HUES6 (cell line): ENCODE data around the gene HOMER2.
"Not testable (repeated sequence)": the region's sequence is repeated elsewhere in the genome, so short reads cannot be mapped to it uniquely, and the experiment has no call there.

ENCODE experiments used
- H3K27ac ChIP-seq: 2 replicates; pipeline ENCODE4 v1.7.0; 2013; ENCODE audit warnings: low read depth, mild to moderate bottlenecking, low read length, inconsistent platforms
- H3K27me3 ChIP-seq: 2 replicates; pipeline ENCODE4 v1.6.1; 2013; ENCODE audit warnings: low read length; ENCODE audit not compliant: control insufficient read depth, insufficient read depth
- H3K36me3 ChIP-seq: 2 replicates; pipeline ENCODE4 v1.6.1; 2013; ENCODE audit warnings: low read length; ENCODE audit not compliant: control insufficient read depth, insufficient read depth
- H3K4me1 ChIP-seq: 2 replicates; pipeline ENCODE4 v1.6.1; 2013; ENCODE audit warnings: low read length; ENCODE audit not compliant: control insufficient read depth, insufficient read depth
- H3K4me3 ChIP-seq: 2 replicates; pipeline ENCODE4 v1.5.1; 2013; ENCODE audit warnings: low read depth, low read length
- H3K9ac ChIP-seq: one replicate; pipeline ENCODE4 v1.6.1; 2013; ENCODE audit warnings: mild to moderate bottlenecking, low read length
- H3K9me3 ChIP-seq: 2 replicates; pipeline ENCODE4 v1.6.1; 2013; ENCODE audit warnings: low read depth, low read length; ENCODE audit not compliant: control insufficient read depth, insufficient read depth

Gene HOMER2

DNA sequence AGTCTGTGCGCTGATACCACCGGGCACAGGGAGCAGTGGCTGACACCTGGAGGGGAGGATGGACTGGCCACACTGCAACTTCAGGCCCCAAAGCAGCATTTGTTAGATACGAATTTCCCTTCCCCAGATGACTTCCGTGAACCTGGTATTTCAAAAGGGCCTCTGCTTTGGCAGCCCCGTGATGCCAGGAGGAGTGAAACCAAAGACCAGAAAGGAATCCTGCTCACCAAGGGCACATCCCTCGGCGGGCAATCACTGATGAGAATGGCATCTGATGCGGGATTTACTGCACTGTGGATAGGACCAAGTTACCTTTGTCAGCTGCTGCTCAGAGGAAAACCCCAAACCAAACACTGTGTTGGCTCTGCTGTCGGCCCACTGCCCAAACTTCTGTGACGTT is 77.6 kb downstream of the HOMER2 start:
- Histone ChIP-seq H3K4me1 (no peaks in the 10 kb centered on the region; the same call in 1 of the 2 replicates), H3K27ac (no peak overlapping the region), H3K9me3 (no peaks in the 10 kb centered on the region), H3K4me3 (no peak overlapping the region), H3K9ac (no peak overlapping the region), H3K27me3 (no peaks in the 10 kb centered on the region), H3K36me3 (no peaks in the 10 kb centered on the region)

DNA sequence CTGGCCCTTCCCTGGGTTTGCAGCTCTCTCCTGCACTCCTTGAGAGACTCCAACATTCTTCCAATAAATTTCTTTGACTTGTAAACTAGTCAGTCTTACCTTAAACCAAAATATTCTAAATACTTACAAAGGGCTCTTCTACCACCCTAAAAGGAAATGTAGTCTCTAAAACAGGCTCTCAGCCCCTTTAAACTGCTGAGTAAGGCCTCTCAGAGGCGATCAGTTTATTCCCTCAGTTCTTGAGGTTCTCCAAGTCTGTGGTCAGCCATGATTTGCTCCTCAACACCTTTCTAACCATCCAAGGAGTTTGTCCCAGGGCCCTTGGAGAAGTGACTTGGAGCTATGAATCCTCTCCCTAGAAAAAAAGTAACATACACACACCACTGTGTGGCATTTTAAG is 78.3 kb downstream of the HOMER2 start:
- no peaks in the 10 kb centered on the region for H3K27me3 ChIP-seq
- H3K36me3 ChIP-seq = no peaks in the 10 kb centered on the region
- H3K4me1 ChIP-seq = no peaks in the 10 kb centered on the region; the same call in 1 of the 2 replicates
- H3K9ac ChIP-seq = no peak overlapping the region
- H3K9me3 ChIP-seq = no peaks in the 10 kb centered on the region
- no peak overlapping the region for H3K4me3 ChIP-seq
- H3K27ac ChIP-seq = no peak overlapping the region

DNA sequence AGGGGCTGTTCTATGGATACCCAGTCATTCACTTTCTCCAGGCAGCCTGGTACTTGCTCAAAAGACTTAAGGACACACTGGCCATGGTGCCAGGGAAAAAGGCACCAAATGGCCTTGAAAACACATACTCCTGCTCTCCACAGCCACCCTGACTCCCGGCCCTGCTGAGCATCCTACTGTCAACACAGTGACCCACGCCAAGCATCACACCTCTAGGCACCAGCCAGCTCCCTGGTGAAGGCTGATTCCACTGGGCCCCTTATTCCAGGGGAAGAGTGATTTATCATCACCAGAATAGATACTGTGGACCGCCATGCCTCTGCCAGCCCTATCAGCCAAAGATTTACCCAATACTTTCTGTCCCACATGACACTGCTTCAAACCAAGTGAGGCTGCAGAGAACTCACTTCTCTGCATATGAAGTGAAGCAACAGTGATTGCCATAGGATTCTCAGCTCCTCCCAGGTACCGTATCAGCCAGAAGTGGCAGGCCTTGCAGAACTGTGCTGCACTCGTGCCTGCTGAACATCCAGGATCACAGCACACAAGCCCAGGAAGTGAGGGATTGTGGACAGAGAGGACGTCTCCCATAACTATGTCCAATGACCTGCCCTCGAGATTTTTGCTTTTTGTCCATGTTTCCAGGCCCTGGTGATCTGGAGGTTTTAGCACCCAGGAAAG is 79.4 kb downstream of the HOMER2 start:
- H3K9ac ChIP-seq = no peak overlapping the region
- H3K27ac ChIP-seq = no peak overlapping the region
- H3K9me3 ChIP-seq = no peaks in the 10 kb centered on the region
- H3K36me3 ChIP-seq = no peaks in the 10 kb centered on the region
- H3K4me3 ChIP-seq = no peak overlapping the region
- H3K27me3 ChIP-seq = no peaks in the 10 kb centered on the region
- H3K4me1 ChIP-seq = no peaks in the 10 kb centered on the region; the same call in 1 of the 2 replicates

DNA sequence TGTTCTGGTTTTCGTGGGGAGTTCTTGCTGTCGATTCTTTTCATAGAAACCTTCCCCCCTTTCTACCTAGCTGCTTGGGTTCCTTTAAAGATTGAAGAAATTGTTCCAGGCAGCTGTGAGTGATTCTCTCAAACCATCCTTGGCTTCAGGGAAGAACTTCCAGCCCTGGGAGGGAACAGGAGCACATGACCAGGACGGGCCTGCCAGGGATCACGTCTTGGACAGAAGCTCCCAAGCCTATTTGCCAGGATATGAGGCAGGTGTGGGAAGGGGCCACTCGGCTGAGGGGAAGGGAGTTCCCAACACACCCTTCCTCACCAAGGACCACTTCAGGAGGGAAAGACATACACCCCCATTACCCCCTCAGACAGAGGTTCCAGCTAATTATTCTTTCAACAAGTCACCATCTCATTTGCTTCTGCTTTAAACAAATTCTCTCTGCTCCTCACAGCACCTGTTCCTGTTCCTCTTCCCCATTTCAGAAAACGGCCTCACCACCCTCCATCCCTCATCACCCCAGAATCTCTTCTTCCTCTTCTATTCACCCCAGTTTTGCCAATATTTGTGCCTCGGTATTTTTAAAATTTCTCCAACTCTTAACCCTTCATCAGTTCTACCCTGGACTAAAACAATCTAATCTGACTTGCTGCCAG is 80.6 kb downstream of the HOMER2 start:
- Histone ChIP-seq H3K9ac (no peak overlapping the region), H3K4me1 (peaks cover 6% of the 10 kb centered on the region), H3K27ac (no peak overlapping the region), H3K4me3 (no peak overlapping the region), H3K9me3 (no peaks in the 10 kb centered on the region), H3K27me3 (no peaks in the 10 kb centered on the region), H3K36me3 (no peaks in the 10 kb centered on the region)

GRCh38 chr15:82871358-82871757 is 81.2 kb downstream of the HOMER2 start:
- Histone ChIP-seq H3K4me1 (peaks cover 6% of the 10 kb centered on the region), H3K36me3 (no peaks in the 10 kb centered on the region), H3K27ac (no peak overlapping the region), H3K27me3 (no peaks in the 10 kb centered on the region), H3K4me3 (no peak overlapping the region), H3K9me3 (no peaks in the 10 kb centered on the region), H3K9ac (no peak overlapping the region)

- Histone ChIP-seq H3K4me3 (no peak overlapping the region), H3K36me3 (no peaks in the 10 kb centered on the region), H3K4me1 (peaks cover 6% of the 10 kb centered on the region), H3K27ac (no peak overlapping the region), H3K9me3 (no peaks in the 10 kb centered on the region), H3K9ac (no peak overlapping the region), H3K27me3 (no peaks in the 10 kb centered on the region)
These were observed 81.7 kb downstream of the HOMER2 start for GRCh38 chr15:82870727-82871320.

- not testable (repeated sequence) for H3K27ac ChIP-seq, H3K9me3 ChIP-seq, H3K9ac ChIP-seq, H3K4me1 ChIP-seq, H3K4me3 ChIP-seq, H3K27me3 ChIP-seq, H3K36me3 ChIP-seq
These were observed 86.5 kb downstream of the HOMER2 start for GRCh38 chr15:82865981-82866380.

- not testable (repeated sequence) for H3K27me3 ChIP-seq, H3K4me1 ChIP-seq, H3K27ac ChIP-seq, H3K36me3 ChIP-seq, H3K4me3 ChIP-seq, H3K9me3 ChIP-seq, H3K9ac ChIP-seq
These were observed 86.9 kb downstream of the HOMER2 start for GRCh38 chr15:82865581-82865980.

DNA sequence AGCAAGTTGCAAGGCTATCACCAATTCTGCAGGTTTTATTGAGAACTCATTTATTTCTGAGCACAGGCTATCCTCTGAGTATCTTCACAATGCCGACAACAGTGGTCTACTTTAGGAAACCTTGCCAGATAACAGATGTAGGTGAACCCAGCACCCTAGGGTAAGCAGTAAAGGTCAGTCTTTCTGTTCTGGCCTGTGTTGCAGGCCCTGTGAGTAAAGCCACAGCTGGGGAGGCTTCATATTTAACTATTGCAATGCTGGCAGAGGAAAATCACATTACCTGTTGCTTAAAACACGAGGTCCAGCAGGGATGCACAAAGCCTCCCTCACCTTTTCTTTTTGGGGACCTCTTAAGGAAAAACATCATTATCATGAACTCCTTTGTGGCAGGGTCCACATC is 87.6 kb downstream of the HOMER2 start:
- Histone ChIP-seq H3K4me3 (no peak overlapping the region), H3K4me1 (peaks cover 6% of the 10 kb centered on the region)

DNA sequence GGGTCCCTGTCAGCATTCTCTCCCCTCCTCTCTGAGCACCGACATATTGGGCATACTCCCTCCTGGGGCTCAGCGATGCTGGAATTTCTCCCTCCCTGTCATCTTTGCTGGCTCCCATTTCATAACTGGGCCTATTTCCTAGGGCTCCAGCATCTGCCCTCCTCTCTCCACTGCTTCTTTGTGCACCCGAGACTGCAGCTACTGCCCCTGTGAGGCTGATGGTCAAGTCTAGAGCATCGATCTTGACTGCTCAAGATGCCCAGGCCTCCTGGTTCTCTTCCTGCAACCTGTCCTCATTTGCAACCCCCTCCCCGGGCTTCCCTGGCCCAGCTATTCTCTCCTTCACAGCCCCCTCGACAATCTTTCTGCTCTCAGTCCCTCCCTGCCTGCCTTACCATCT is 89.6 kb downstream of the HOMER2 start:
- no peaks in the 10 kb centered on the region for H3K36me3 ChIP-seq
- H3K4me3 ChIP-seq = no peak overlapping the region
- H3K9me3 ChIP-seq = no peaks in the 10 kb centered on the region
- H3K27me3 ChIP-seq = no peaks in the 10 kb centered on the region
- H3K9ac ChIP-seq = no peak overlapping the region
- H3K4me1 ChIP-seq = peaks cover 6% of the 10 kb centered on the region
- H3K27ac ChIP-seq = no peak overlapping the region

More for the DNA sequence above, 87.6 kb downstream of the HOMER2 start:
- H3K36me3 ChIP-seq = no peaks in the 10 kb centered on the region
- no peaks in the 10 kb centered on the region for H3K9me3 ChIP-seq
- H3K27ac ChIP-seq = no peak overlapping the region
- no peaks in the 10 kb centered on the region for H3K27me3 ChIP-seq
- no peak overlapping the region for H3K9ac ChIP-seq

DNA sequence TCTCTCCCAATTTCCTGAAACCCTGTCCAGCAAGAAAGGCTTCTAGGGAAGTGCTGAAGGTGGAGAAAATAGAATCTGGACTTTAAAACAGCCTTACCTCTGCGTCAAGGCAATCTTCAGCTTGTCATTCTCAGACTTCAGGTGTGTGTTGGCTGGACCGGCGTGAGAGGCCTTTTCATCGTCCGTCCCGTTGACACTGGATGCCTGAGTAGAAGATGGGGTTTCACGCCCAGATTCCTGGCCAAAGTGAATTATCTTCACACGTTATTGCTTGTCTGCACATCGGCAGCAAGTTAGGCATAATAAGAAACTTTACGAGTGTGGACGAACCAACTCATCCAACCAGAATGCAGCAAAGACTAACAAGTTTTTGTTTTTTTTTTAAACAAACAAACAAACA is 93.6 kb downstream of the HOMER2 start:
- Histone ChIP-seq H3K4me1 (no peaks in the 10 kb centered on the region), H3K27ac (no peak overlapping the region), H3K4me3 (no peak overlapping the region), H3K27me3 (no peaks in the 10 kb centered on the region), H3K9me3 (no peaks in the 10 kb centered on the region), H3K36me3 (no peaks in the 10 kb centered on the region), H3K9ac (no peak overlapping the region)
